H9 (cell line): ENCODE results near the gene CFAP43. TPM values are rescaled to one million over a fixed set of nuclear protein-coding genes. Genes with fewer than 3 reads are reported as not detected.

Source experiments
- DNase-seq: peaks from one replicate; pipeline ENCODE4 v3.0.0-alpha.2; 2017
- H2AFZ ChIP-seq: one replicate; pipeline ENCODE4 v1.6.1; 2013; ENCODE audit warnings: mild to moderate bottlenecking, low read length, control low read depth, moderate library complexity
- H2AK5ac ChIP-seq: 2 replicates; pipeline ENCODE4 v1.6.1; 2013; ENCODE audit warnings: low read length, control low read depth, mixed read lengths; ENCODE audit not compliant: insufficient read length
- H2BK120ac ChIP-seq: one replicate; pipeline ENCODE4 v1.6.1; 2013; ENCODE audit warnings: low read depth, mild to moderate bottlenecking, low read length, control low read depth, inconsistent platforms; ENCODE audit not compliant: poor library complexity, severe bottlenecking
- H2BK12ac ChIP-seq: 2 replicates; pipeline ENCODE4 v1.6.1; 2013; ENCODE audit warnings: low read length, control low read depth, mixed read lengths, low read depth; ENCODE audit not compliant: insufficient read length
- H2BK15ac ChIP-seq: 2 replicates; pipeline ENCODE4 v1.6.1; 2013; ENCODE audit warnings: low read depth, low read length, control low read depth
- H2BK20ac ChIP-seq: one replicate; pipeline ENCODE4 v1.6.1; 2013; ENCODE audit warnings: low read depth, mild to moderate bottlenecking, low read length, control low read depth, inconsistent platforms; ENCODE audit not compliant: poor library complexity, severe bottlenecking
- H2BK5ac ChIP-seq: 2 replicates; pipeline ENCODE4 v1.6.1; 2013; ENCODE audit warnings: low read length, control low read depth, mixed read lengths; ENCODE audit not compliant: insufficient read length
- H3K14ac ChIP-seq: 2 replicates; pipeline ENCODE4 v1.6.1; 2013; ENCODE audit warnings: low read length, control low read depth; ENCODE audit not compliant: insufficient read depth
- H3K18ac ChIP-seq: 2 replicates; pipeline ENCODE4 v1.6.1; 2013; ENCODE audit warnings: low read depth, mild to moderate bottlenecking, mixed read lengths, low read length, control low read depth; ENCODE audit not compliant: insufficient read length
- H3K23ac ChIP-seq: 2 replicates; pipeline ENCODE4 v1.6.1; 2013; ENCODE audit warnings: low read length, control low read depth, mixed read lengths, low read depth; ENCODE audit not compliant: insufficient read length
- H3K23me2 ChIP-seq: 2 replicates; pipeline ENCODE4 v1.6.1; 2013; ENCODE audit warnings: low read depth, mild to moderate bottlenecking, mixed read lengths, low read length, control low read depth; ENCODE audit not compliant: insufficient read length, poor library complexity, severe bottlenecking
- H3K27ac ChIP-seq: 2 replicates; pipeline ENCODE4 v1.5.1; 2013; ENCODE audit warnings: low read length, control low read depth, mixed read lengths, low read depth; ENCODE audit not compliant: insufficient read length
- H3K27me3 ChIP-seq: 2 replicates; pipeline ENCODE4 v1.6.1; 2013; ENCODE audit warnings: low read length, control low read depth, inconsistent platforms; ENCODE audit not compliant: insufficient read depth
- H3K4ac ChIP-seq: 2 replicates; pipeline ENCODE4 v1.6.1; 2013; ENCODE audit warnings: low read depth, mild to moderate bottlenecking, control low read depth, inconsistent platforms, low read length, moderate library complexity
- H3K4me1 ChIP-seq: 2 replicates; pipeline ENCODE4 v1.6.1; 2013; ENCODE audit warnings: low read length, control low read depth, inconsistent platforms; ENCODE audit not compliant: insufficient read depth
- H3K4me2 ChIP-seq: 2 replicates; pipeline ENCODE4 v1.6.1; 2013; ENCODE audit warnings: low read length, control low read depth, mixed read lengths; ENCODE audit not compliant: insufficient read length, insufficient read depth
- H3K56ac ChIP-seq: 2 replicates; pipeline ENCODE4 v1.6.1; 2013; ENCODE audit warnings: low read depth, mild to moderate bottlenecking, mixed read lengths, low read length, control low read depth; ENCODE audit not compliant: insufficient read length
- H3K79me1 ChIP-seq: 2 replicates; pipeline ENCODE4 v1.6.1; 2013; ENCODE audit warnings: low read depth, mild to moderate bottlenecking, moderate library complexity, low read length, control low read depth, inconsistent platforms; ENCODE audit not compliant: insufficient read depth, poor library complexity, severe bottlenecking
- H3K79me2 ChIP-seq: 2 replicates; pipeline ENCODE4 v1.6.1; 2013; ENCODE audit warnings: low read length, control low read depth, inconsistent platforms; ENCODE audit not compliant: insufficient read depth
- H3K9ac ChIP-seq: 2 replicates; pipeline ENCODE4 v1.6.1; 2013; ENCODE audit warnings: low read length, control low read depth, mixed read lengths; ENCODE audit not compliant: insufficient read length; ENCODE audit errors: extremely low read depth
- H3K9me3 ChIP-seq: one replicate; pipeline ENCODE4 v1.6.1; 2013; ENCODE audit warnings: low read depth, low read length, inconsistent platforms; ENCODE audit not compliant: control insufficient read depth
- H3T11ph ChIP-seq: one replicate; pipeline ENCODE4 v1.6.1; 2013; ENCODE audit warnings: mild to moderate bottlenecking, low read length, control low read depth, inconsistent platforms
- H4K20me1 ChIP-seq: one replicate; pipeline ENCODE4 v1.6.1; 2013; ENCODE audit not compliant: control insufficient read depth, insufficient read length, insufficient read depth
- H4K5ac ChIP-seq: 2 replicates; pipeline ENCODE4 v1.6.1; 2013; ENCODE audit warnings: low read depth, mild to moderate bottlenecking, mixed read lengths, low read length, control low read depth; ENCODE audit not compliant: insufficient read length
- H4K8ac ChIP-seq: replicated peaks from 2 replicates; pipeline ENCODE4 v1.6.1; 2013; ENCODE audit warnings: low read length, control low read depth, mixed read lengths, low read depth; ENCODE audit not compliant: insufficient read length
- H4K91ac ChIP-seq: 2 replicates; pipeline ENCODE4 v1.6.1; 2013; ENCODE audit warnings: low read depth, mild to moderate bottlenecking, moderate library complexity, mixed read lengths, low read length, control low read depth; ENCODE audit not compliant: insufficient read length
- H3K27ac Mint-ChIP-seq, 3 experiments: 2 replicates in 2 of 3; 3 replicates in 1 of 3; pipeline ENCODE4 v1.8.0; 2020 to 2021; ENCODE audit warnings: mixed read lengths in 3 of 3, mild to moderate bottlenecking in 1 of 3, moderate library complexity in 1 of 3
- H3K27me3 Mint-ChIP-seq: 2 replicates; pipeline ENCODE4 v1.8.0; 2021; ENCODE audit warnings: low read depth, mild to moderate bottlenecking, moderate library complexity, mixed read lengths
- H3K36me3 Mint-ChIP-seq, 3 experiments: 2 replicates in 2 of 3; 3 replicates in 1 of 3; pipeline ENCODE4 v1.8.0; 2020 to 2021; ENCODE audit warnings: low read depth in 3 of 3, mixed read lengths in 3 of 3; ENCODE audit not compliant: insufficient read depth in 1 of 3
- H3K4me1 Mint-ChIP-seq, 2 experiments: 2 replicates each; pipeline ENCODE4 v1.8.0; 2020; ENCODE audit warnings: mixed read lengths in 2 of 2
- H3K4me3 Mint-ChIP-seq, 2 experiments: 2 replicates in 1 of 2; 3 replicates in 1 of 2; pipeline ENCODE4 v1.8.0; 2020 to 2021; ENCODE audit warnings: mild to moderate bottlenecking in 2 of 2, mixed read lengths in 2 of 2, moderate library complexity in 1 of 2
- H3K9me3 Mint-ChIP-seq, 2 experiments: 2 replicates in 1 of 2; 3 replicates in 1 of 2; pipeline ENCODE4 v1.8.0; 2020; ENCODE audit warnings: mild to moderate bottlenecking in 2 of 2, mixed read lengths in 2 of 2, moderate library complexity in 1 of 2
- CTCF ChIP-seq: fragments of 200-600 bp; sonication (generic); conservative IDR thresholded peaks from 3 replicates; pipeline ENCODE4 v1.8.0; 2021; ENCODE audit warnings: antibody characterized with exemption, mild to moderate bottlenecking
- WGBS: extraction: QIAGEN DNeasy Blood & Tissue Kit; methylation state at CpG from one replicate; pipeline ENCODE4 v1.1.7; 2013; ENCODE audit warnings: missing lambda C conversion rate, low lambda C conversion rate, mixed read lengths; ENCODE audit not compliant: insufficient read length; ENCODE audit errors: extremely low coverage; 5-methylcytosine and 5-hydroxymethylcytosine counted together
- total RNA-seq: library from RNA; stranded (reverse); gene quantifications from 2 replicates; pipeline ENCODE4 v1.2.1, GENCODE V29; 2021

Gene CFAP43
- total RNA-seq, 1 experiment from 2014 or later, result 0.26 TPM

GRCh38 chr10:104143829-104144228 is 88.3 kb downstream of the CFAP43 start:
- Mint-ChIP-seq H3K36me3 (no peaks in the 10 kb centered on the region), H3K4me3 (no peak overlapping the region), H3K9me3 (no peaks in the 10 kb centered on the region), H3K27ac (no peak overlapping the region), H3K27me3 (no peaks in the 10 kb centered on the region), H3K4me1 (peaks cover 24 to 27% of the 10 kb centered on the region in 2 experiments)
- H3K79me1 ChIP-seq, result no peaks in the 10 kb centered on the region
- H3K27me3 ChIP-seq, result no peaks in the 10 kb centered on the region; the same call in 1 of the 2 replicates
- DNase-seq, result no peak
- no peak overlapping the region for H3K56ac ChIP-seq
- no peak for TF ChIP-seq CTCF
- H3K23ac ChIP-seq, result no peak overlapping the region
- H4K91ac ChIP-seq, result no peak overlapping the region
- H3K14ac ChIP-seq, result no peak overlapping the region
- H3K4me1 ChIP-seq, result peaks cover 3% of the 10 kb centered on the region; the same call in 1 of the 2 replicates
- H4K5ac ChIP-seq, result no peak overlapping the region
- no peaks in the 10 kb centered on the region for H4K20me1 ChIP-seq
- no peaks in the 10 kb centered on the region for H3K23me2 ChIP-seq
- H2BK120ac ChIP-seq, result no peak overlapping the region
- no peaks in the 10 kb centered on the region for H3K9me3 ChIP-seq
- H3K9ac ChIP-seq, result no peak overlapping the region
- no peak overlapping the region for H2AK5ac ChIP-seq
- WGBS, result no CpG with 5 or more reads among the region's 3 CpGs
- H4K8ac ChIP-seq, result no peak overlapping the region
- H2BK20ac ChIP-seq, result no peak overlapping the region
- H3K79me2 ChIP-seq, result no peaks in the 10 kb centered on the region
- H3K4me2 ChIP-seq, result no peak overlapping the region
- H3K18ac ChIP-seq, result no peak overlapping the region
- H3K27ac ChIP-seq, result no peak overlapping the region
- H2BK5ac ChIP-seq, result no peak overlapping the region
- H3T11ph ChIP-seq, result no peak overlapping the region
- H2BK15ac ChIP-seq, result no peak overlapping the region
- no peak overlapping the region for H3K4ac ChIP-seq
- H2BK12ac ChIP-seq, result no peak overlapping the region
- no peak overlapping the region for H2AFZ ChIP-seq
